ENCODE results near the gene SPIRE2. TPM values are rescaled to one million over a fixed set of nuclear protein-coding genes. Genes with fewer than 3 reads are reported as not detected.

Gene SPIRE2
- total RNA-seq, 1 donor from 2014 or later: 1.2 TPM

DNA sequence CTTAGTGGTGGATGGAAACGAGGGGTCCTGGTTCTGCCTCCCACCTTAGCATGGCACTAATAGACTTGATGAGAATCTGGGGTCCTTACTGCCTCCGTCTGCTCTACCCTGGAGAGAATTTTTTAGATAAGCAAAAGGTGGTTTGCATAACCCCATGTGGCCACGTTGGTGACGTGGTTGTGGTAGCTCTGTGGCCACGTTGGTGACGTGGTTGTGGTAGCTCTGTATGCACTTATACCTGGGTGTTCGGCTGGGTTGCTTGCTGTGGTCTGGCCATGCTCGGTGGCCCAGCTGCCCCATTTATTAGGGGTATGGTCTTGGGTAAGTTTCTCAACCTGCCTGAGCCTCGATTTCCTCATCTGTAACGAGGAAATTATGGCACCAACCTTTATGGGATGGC lies 13.0 kb downstream of the SPIRE2 start:
- intact Hi-C loops (cut with micrococcal nuclease): no loop called here
- TF ChIP-seq, protein P1, sequence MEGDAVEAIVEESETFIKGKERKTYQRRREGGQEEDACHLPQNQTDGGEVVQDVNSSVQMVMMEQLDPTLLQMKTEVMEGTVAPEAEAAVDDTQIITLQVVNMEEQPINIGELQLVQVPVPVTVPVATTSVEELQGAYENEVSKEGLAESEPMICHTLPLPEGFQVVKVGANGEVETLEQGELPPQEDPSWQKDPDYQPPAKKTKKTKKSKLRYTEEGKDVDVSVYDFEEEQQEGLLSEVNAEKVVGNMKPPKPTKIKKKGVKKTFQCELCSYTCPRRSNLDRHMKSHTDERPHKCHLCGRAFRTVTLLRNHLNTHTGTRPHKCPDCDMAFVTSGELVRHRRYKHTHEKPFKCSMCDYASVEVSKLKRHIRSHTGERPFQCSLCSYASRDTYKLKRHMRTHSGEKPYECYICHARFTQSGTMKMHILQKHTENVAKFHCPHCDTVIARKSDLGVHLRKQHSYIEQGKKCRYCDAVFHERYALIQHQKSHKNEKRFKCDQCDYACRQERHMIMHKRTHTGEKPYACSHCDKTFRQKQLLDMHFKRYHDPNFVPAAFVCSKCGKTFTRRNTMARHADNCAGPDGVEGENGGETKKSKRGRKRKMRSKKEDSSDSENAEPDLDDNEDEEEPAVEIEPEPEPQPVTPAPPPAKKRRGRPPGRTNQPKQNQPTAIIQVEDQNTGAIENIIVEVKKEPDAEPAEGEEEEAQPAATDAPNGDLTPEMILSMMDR (IDR thresholded peaks at IDR 0.05; ENCODE audit: borderline replicate concordance): no peak
- no peak for DNase-seq

GRCh38 chr16:89842471-89843408 lies 14.5 kb downstream of the SPIRE2 start:
- DNase-seq: no peak
- TF ChIP-seq, protein P1 (IDR thresholded peaks at IDR 0.05; ENCODE audit: borderline replicate concordance): no peak

More for the DNA sequence above, 13.0 kb downstream of the SPIRE2 start:
- no peak overlapping the region for H3K4me3 ChIP-seq
- no peaks in the 10 kb centered on the region for H3K36me3 ChIP-seq
- no peaks in the 10 kb centered on the region for H3K9me3 ChIP-seq (replicated peaks)
- no peak overlapping the region for H3K27ac ChIP-seq (replicated peaks)
- H3K27me3 ChIP-seq (ENCODE audit: low read depth): peaks cover 24% of the 10 kb centered on the region
- H3K4me1 ChIP-seq: no peaks in the 10 kb centered on the region

GRCh38 chr16:89843409-89844350 lies 15.4 kb downstream of the SPIRE2 start:
- Histone ChIP-seq H3K27me3 (ENCODE audit: low read depth) (peaks cover 33% of the 10 kb centered on the region), H3K9me3 (replicated peaks) (no peaks in the 10 kb centered on the region), H3K36me3 (no peaks in the 10 kb centered on the region), H3K4me3 (no peak overlapping the region), H3K27ac (replicated peaks) (no peak overlapping the region), H3K4me1 (peaks cover 10% of the 10 kb centered on the region)
- TF ChIP-seq, protein P1 (IDR thresholded peaks at IDR 0.05; ENCODE audit: borderline replicate concordance): no peak
- intact Hi-C loops (cut with micrococcal nuclease): no loop called here
- DNase-seq: no peak

More at GRCh38 chr16:89842471-89843408, 14.5 kb downstream of the SPIRE2 start:
- H3K27me3 ChIP-seq (ENCODE audit: low read depth): peaks cover 28% of the 10 kb centered on the region
- H3K4me3 ChIP-seq: no peak overlapping the region
- H3K27ac ChIP-seq (replicated peaks): no peak overlapping the region
- peaks cover 6% of the 10 kb centered on the region for H3K4me1 ChIP-seq
- intact Hi-C loops (cut with micrococcal nuclease): no loop called here
- H3K9me3 ChIP-seq (replicated peaks): no peaks in the 10 kb centered on the region
- no peaks in the 10 kb centered on the region for H3K36me3 ChIP-seq

DNA sequence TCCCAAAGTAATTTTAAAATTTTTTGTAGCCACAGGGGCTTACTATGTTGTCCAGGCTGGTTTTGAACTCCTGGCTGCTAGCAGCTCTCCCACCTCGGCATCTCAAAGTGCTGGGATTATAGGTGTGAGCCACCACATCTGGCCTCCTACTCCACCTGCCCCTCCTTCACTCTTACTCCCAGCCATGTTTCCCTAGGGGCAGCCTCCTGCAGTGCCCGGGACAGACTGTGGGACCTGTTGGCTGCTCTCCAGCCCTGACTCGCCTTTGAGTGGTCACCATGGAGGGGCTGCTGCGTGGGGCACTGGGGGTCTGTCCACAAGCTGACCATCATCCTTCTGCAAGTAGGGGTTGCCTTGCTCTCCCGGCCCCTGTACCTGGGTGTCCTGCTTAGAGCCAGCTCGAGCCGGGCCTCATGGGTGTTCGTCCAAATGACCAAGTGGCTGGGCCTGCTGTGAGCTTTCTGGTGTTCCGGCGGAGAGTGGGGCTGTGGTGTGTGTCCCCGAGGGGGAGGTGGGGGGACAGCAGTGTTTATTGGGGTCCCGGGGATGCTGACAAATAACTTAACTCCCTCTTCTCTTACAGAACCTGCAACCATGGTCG lies 16.6 kb downstream of the SPIRE2 start:
- H3K27me3 ChIP-seq (ENCODE audit: low read depth): peaks cover 33% of the 10 kb centered on the region
- TF ChIP-seq, protein P1 (IDR thresholded peaks at IDR 0.05; ENCODE audit: borderline replicate concordance): no peak

DNA sequence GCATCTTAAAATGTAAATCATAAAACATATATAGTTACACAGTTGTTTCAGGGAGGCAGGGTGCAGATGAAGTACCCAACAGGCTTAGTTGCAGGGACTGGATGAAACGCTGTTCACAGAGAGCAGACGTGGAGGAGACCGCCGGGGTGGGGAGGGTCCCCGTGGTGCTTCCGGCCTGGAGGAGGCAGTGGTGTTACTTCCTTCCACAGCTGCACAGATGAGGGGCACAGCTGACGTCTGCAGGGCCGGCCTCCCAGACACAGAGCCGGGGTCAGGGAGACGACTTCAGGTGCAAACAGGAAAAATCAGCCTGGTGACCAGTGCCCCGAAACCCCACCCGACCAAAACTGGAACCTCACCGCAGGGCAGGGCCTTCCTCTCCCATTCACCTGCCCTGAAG lies 17.1 kb downstream of the SPIRE2 start:
- no peak overlapping the region for H3K4me3 ChIP-seq
- TF ChIP-seq, protein P1 (IDR thresholded peaks at IDR 0.05; ENCODE audit: borderline replicate concordance): no peak
- intact Hi-C loops (cut with micrococcal nuclease): no loop called here
- no peak overlapping the region for H3K27ac ChIP-seq (replicated peaks)
- H3K27me3 ChIP-seq (ENCODE audit: low read depth): peaks cover 33% of the 10 kb centered on the region
- H3K36me3 ChIP-seq: no peaks in the 10 kb centered on the region
- no peaks in the 10 kb centered on the region for H3K9me3 ChIP-seq (replicated peaks)
- DNase-seq: no peak
- H3K4me1 ChIP-seq: peaks cover 10% of the 10 kb centered on the region

More for the DNA sequence above, 16.6 kb downstream of the SPIRE2 start:
- no peaks in the 10 kb centered on the region for H3K9me3 ChIP-seq (replicated peaks)
- no peaks in the 10 kb centered on the region for H3K36me3 ChIP-seq
- peaks cover 10% of the 10 kb centered on the region for H3K4me1 ChIP-seq
- no peak overlapping the region for H3K27ac ChIP-seq (replicated peaks)
- intact Hi-C loops (cut with micrococcal nuclease): no loop called here
- no peak for DNase-seq
- no peak overlapping the region for H3K4me3 ChIP-seq
